H9 (cell line): ENCODE data around the gene WDR4. TPM values are rescaled to one million over a fixed set of nuclear protein-coding genes. Genes with fewer than 3 reads are reported as not detected.

Experiments
- DNase-seq: peaks from one replicate; pipeline ENCODE4 v3.0.0-alpha.2; 2017
- H2AFZ ChIP-seq: one replicate; pipeline ENCODE4 v1.6.1; 2013; ENCODE audit warnings: mild to moderate bottlenecking, low read length, control low read depth, moderate library complexity
- H2AK5ac ChIP-seq: 2 replicates; pipeline ENCODE4 v1.6.1; 2013; ENCODE audit warnings: low read length, control low read depth, mixed read lengths; ENCODE audit not compliant: insufficient read length
- H2BK120ac ChIP-seq: one replicate; pipeline ENCODE4 v1.6.1; 2013; ENCODE audit warnings: low read depth, mild to moderate bottlenecking, low read length, control low read depth, inconsistent platforms; ENCODE audit not compliant: poor library complexity, severe bottlenecking
- H2BK12ac ChIP-seq: 2 replicates; pipeline ENCODE4 v1.6.1; 2013; ENCODE audit warnings: low read length, control low read depth, mixed read lengths, low read depth; ENCODE audit not compliant: insufficient read length
- H2BK15ac ChIP-seq: 2 replicates; pipeline ENCODE4 v1.6.1; 2013; ENCODE audit warnings: low read depth, low read length, control low read depth
- H2BK20ac ChIP-seq: one replicate; pipeline ENCODE4 v1.6.1; 2013; ENCODE audit warnings: low read depth, mild to moderate bottlenecking, low read length, control low read depth, inconsistent platforms; ENCODE audit not compliant: poor library complexity, severe bottlenecking
- H2BK5ac ChIP-seq: 2 replicates; pipeline ENCODE4 v1.6.1; 2013; ENCODE audit warnings: low read length, control low read depth, mixed read lengths; ENCODE audit not compliant: insufficient read length
- H3K14ac ChIP-seq: 2 replicates; pipeline ENCODE4 v1.6.1; 2013; ENCODE audit warnings: low read length, control low read depth; ENCODE audit not compliant: insufficient read depth
- H3K18ac ChIP-seq: 2 replicates; pipeline ENCODE4 v1.6.1; 2013; ENCODE audit warnings: low read depth, mild to moderate bottlenecking, mixed read lengths, low read length, control low read depth; ENCODE audit not compliant: insufficient read length
- H3K23ac ChIP-seq: 2 replicates; pipeline ENCODE4 v1.6.1; 2013; ENCODE audit warnings: low read length, control low read depth, mixed read lengths, low read depth; ENCODE audit not compliant: insufficient read length
- H3K23me2 ChIP-seq: 2 replicates; pipeline ENCODE4 v1.6.1; 2013; ENCODE audit warnings: low read depth, mild to moderate bottlenecking, mixed read lengths, low read length, control low read depth; ENCODE audit not compliant: insufficient read length, poor library complexity, severe bottlenecking
- H3K27ac ChIP-seq: 2 replicates; pipeline ENCODE4 v1.5.1; 2013; ENCODE audit warnings: low read length, control low read depth, mixed read lengths, low read depth; ENCODE audit not compliant: insufficient read length
- H3K27me3 ChIP-seq: 2 replicates; pipeline ENCODE4 v1.6.1; 2013; ENCODE audit warnings: low read length, control low read depth, inconsistent platforms; ENCODE audit not compliant: insufficient read depth
- H3K4ac ChIP-seq: 2 replicates; pipeline ENCODE4 v1.6.1; 2013; ENCODE audit warnings: low read depth, mild to moderate bottlenecking, control low read depth, inconsistent platforms, low read length, moderate library complexity
- H3K4me1 ChIP-seq: 2 replicates; pipeline ENCODE4 v1.6.1; 2013; ENCODE audit warnings: low read length, control low read depth, inconsistent platforms; ENCODE audit not compliant: insufficient read depth
- H3K4me2 ChIP-seq: 2 replicates; pipeline ENCODE4 v1.6.1; 2013; ENCODE audit warnings: low read length, control low read depth, mixed read lengths; ENCODE audit not compliant: insufficient read length, insufficient read depth
- H3K56ac ChIP-seq: 2 replicates; pipeline ENCODE4 v1.6.1; 2013; ENCODE audit warnings: low read depth, mild to moderate bottlenecking, mixed read lengths, low read length, control low read depth; ENCODE audit not compliant: insufficient read length
- H3K79me1 ChIP-seq: 2 replicates; pipeline ENCODE4 v1.6.1; 2013; ENCODE audit warnings: low read depth, mild to moderate bottlenecking, moderate library complexity, low read length, control low read depth, inconsistent platforms; ENCODE audit not compliant: insufficient read depth, poor library complexity, severe bottlenecking
- H3K79me2 ChIP-seq: 2 replicates; pipeline ENCODE4 v1.6.1; 2013; ENCODE audit warnings: low read length, control low read depth, inconsistent platforms; ENCODE audit not compliant: insufficient read depth
- H3K9ac ChIP-seq: 2 replicates; pipeline ENCODE4 v1.6.1; 2013; ENCODE audit warnings: low read length, control low read depth, mixed read lengths; ENCODE audit not compliant: insufficient read length; ENCODE audit errors: extremely low read depth
- H3K9me3 ChIP-seq: one replicate; pipeline ENCODE4 v1.6.1; 2013; ENCODE audit warnings: low read depth, low read length, inconsistent platforms; ENCODE audit not compliant: control insufficient read depth
- H3T11ph ChIP-seq: one replicate; pipeline ENCODE4 v1.6.1; 2013; ENCODE audit warnings: mild to moderate bottlenecking, low read length, control low read depth, inconsistent platforms
- H4K20me1 ChIP-seq: one replicate; pipeline ENCODE4 v1.6.1; 2013; ENCODE audit not compliant: control insufficient read depth, insufficient read length, insufficient read depth
- H4K5ac ChIP-seq: 2 replicates; pipeline ENCODE4 v1.6.1; 2013; ENCODE audit warnings: low read depth, mild to moderate bottlenecking, mixed read lengths, low read length, control low read depth; ENCODE audit not compliant: insufficient read length
- H4K8ac ChIP-seq: replicated peaks from 2 replicates; pipeline ENCODE4 v1.6.1; 2013; ENCODE audit warnings: low read length, control low read depth, mixed read lengths, low read depth; ENCODE audit not compliant: insufficient read length
- H4K91ac ChIP-seq: 2 replicates; pipeline ENCODE4 v1.6.1; 2013; ENCODE audit warnings: low read depth, mild to moderate bottlenecking, moderate library complexity, mixed read lengths, low read length, control low read depth; ENCODE audit not compliant: insufficient read length
- H3K27ac Mint-ChIP-seq, 3 experiments: 2 replicates in 2 of 3; 3 replicates in 1 of 3; pipeline ENCODE4 v1.8.0; 2020 to 2021; ENCODE audit warnings: mixed read lengths in 3 of 3, mild to moderate bottlenecking in 1 of 3, moderate library complexity in 1 of 3
- H3K27me3 Mint-ChIP-seq: 2 replicates; pipeline ENCODE4 v1.8.0; 2021; ENCODE audit warnings: low read depth, mild to moderate bottlenecking, moderate library complexity, mixed read lengths
- H3K36me3 Mint-ChIP-seq, 3 experiments: 2 replicates in 2 of 3; 3 replicates in 1 of 3; pipeline ENCODE4 v1.8.0; 2020 to 2021; ENCODE audit warnings: low read depth in 3 of 3, mixed read lengths in 3 of 3; ENCODE audit not compliant: insufficient read depth in 1 of 3
- H3K4me1 Mint-ChIP-seq, 2 experiments: 2 replicates each; pipeline ENCODE4 v1.8.0; 2020; ENCODE audit warnings: mixed read lengths in 2 of 2
- H3K4me3 Mint-ChIP-seq, 2 experiments: 2 replicates in 1 of 2; 3 replicates in 1 of 2; pipeline ENCODE4 v1.8.0; 2020 to 2021; ENCODE audit warnings: mild to moderate bottlenecking in 2 of 2, mixed read lengths in 2 of 2, moderate library complexity in 1 of 2
- H3K9me3 Mint-ChIP-seq, 2 experiments: 2 replicates in 1 of 2; 3 replicates in 1 of 2; pipeline ENCODE4 v1.8.0; 2020; ENCODE audit warnings: mild to moderate bottlenecking in 2 of 2, mixed read lengths in 2 of 2, moderate library complexity in 1 of 2
- WGBS: extraction: QIAGEN DNeasy Blood & Tissue Kit; methylation state at CpG from one replicate; pipeline ENCODE4 v1.1.7; 2013; ENCODE audit warnings: missing lambda C conversion rate, low lambda C conversion rate, mixed read lengths; ENCODE audit not compliant: insufficient read length; ENCODE audit errors: extremely low coverage; 5-methylcytosine and 5-hydroxymethylcytosine counted together
- total RNA-seq: library from RNA; stranded (reverse); gene quantifications from 2 replicates; pipeline ENCODE4 v1.2.1, GENCODE V29; 2021
- TF ChIP-seq, protein P1 (sequence below): fragments of 200-600 bp; sonication (generic); conservative IDR thresholded peaks from 3 replicates; pipeline ENCODE4 v1.8.0; 2021; ENCODE audit warnings: antibody characterized with exemption, mild to moderate bottlenecking

The WDR4 gene
- total RNA-seq, 1 experiment from 2014 or later = 54.4 TPM

DNA sequence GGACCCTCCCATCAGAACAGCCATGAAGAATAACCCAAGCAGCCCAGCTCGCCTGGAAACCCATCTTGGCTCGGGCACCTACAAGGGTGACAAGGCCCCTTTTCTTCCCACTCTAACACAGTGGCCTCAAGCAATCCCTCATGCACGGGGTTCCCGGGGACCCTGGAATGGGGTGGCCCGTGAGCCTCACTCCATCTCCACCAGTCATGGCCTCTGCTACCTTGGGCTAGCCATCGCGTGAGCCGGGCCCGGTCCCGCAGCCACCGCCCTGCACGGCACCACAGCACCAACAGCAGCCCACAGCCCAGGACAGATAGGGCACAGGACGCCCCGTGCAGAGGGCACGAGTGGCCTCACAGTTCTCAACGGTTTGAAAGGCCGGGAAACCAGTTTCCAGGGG is 19.0 kb downstream of the WDR4 start:
- no peak overlapping the region for H3K4me2 ChIP-seq
- TF ChIP-seq, protein P1, sequence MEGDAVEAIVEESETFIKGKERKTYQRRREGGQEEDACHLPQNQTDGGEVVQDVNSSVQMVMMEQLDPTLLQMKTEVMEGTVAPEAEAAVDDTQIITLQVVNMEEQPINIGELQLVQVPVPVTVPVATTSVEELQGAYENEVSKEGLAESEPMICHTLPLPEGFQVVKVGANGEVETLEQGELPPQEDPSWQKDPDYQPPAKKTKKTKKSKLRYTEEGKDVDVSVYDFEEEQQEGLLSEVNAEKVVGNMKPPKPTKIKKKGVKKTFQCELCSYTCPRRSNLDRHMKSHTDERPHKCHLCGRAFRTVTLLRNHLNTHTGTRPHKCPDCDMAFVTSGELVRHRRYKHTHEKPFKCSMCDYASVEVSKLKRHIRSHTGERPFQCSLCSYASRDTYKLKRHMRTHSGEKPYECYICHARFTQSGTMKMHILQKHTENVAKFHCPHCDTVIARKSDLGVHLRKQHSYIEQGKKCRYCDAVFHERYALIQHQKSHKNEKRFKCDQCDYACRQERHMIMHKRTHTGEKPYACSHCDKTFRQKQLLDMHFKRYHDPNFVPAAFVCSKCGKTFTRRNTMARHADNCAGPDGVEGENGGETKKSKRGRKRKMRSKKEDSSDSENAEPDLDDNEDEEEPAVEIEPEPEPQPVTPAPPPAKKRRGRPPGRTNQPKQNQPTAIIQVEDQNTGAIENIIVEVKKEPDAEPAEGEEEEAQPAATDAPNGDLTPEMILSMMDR = no peak
- Mint-ChIP-seq H3K9me3 (no peaks in the 10 kb centered on the region), H3K4me1 (peaks cover 2 to 10% of the 10 kb centered on the region in 2 experiments; a peak in 2 of 4 replicates), H3K4me3 (no peak overlapping the region), H3K27me3 (no peaks in the 10 kb centered on the region; the same call in 1 of the 2 replicates), H3K36me3 (peaks cover 39 to 84% (median 83%) of the 10 kb centered on the region in 3 experiments; a peak in 6 of 7 replicates), H3K27ac (peak overlapping the region in 1 of 3 experiments; percentile 20; a peak in 1 of 7 replicates)
- no peak overlapping the region for H2BK5ac ChIP-seq
- H3K4me1 ChIP-seq = no peaks in the 10 kb centered on the region
- no peak overlapping the region for H2AK5ac ChIP-seq
- no peak overlapping the region for H3K23ac ChIP-seq
- no peak overlapping the region for H3K9ac ChIP-seq
- no peak overlapping the region for H2BK15ac ChIP-seq
- no CpG with 5 or more reads among the region's 17 CpGs for WGBS
- peaks cover 21% of the 10 kb centered on the region; the same call in 1 of the 2 replicates for H3K79me2 ChIP-seq
- no peak overlapping the region for H3K4ac ChIP-seq
- H3T11ph ChIP-seq = no peak overlapping the region
- H4K8ac ChIP-seq = no peak overlapping the region
- no peak overlapping the region for H3K56ac ChIP-seq
- peaks cover 3% of the 10 kb centered on the region for H4K20me1 ChIP-seq
- no peak overlapping the region for H2BK120ac ChIP-seq
- no peak overlapping the region for H3K14ac ChIP-seq
- H4K5ac ChIP-seq = no peak overlapping the region
- H4K91ac ChIP-seq = no peak overlapping the region
- H3K9me3 ChIP-seq = no peaks in the 10 kb centered on the region
- H3K27me3 ChIP-seq = no peaks in the 10 kb centered on the region
- H3K23me2 ChIP-seq = no peaks in the 10 kb centered on the region
- H2BK12ac ChIP-seq = no peak overlapping the region
- no peak for DNase-seq
- H3K18ac ChIP-seq = no peak overlapping the region
- H2AFZ ChIP-seq = no peak overlapping the region
- H3K27ac ChIP-seq = no peak overlapping the region
- H3K79me1 ChIP-seq = peaks cover 3% of the 10 kb centered on the region
- no peak overlapping the region for H2BK20ac ChIP-seq
